Stimulated activated CD4-positive, alpha-beta T cell treated with anti-CD3 and anti-CD28 coated beads, Interleukin-15, amount 100 ng/mL, for 48 hours (primary cell): ENCODE results near the gene BET1L.
A peak's percentile ranks its signal among the peaks of the same experiment; 100 is the strongest.
"Not testable (repeated sequence)": the region's sequence is repeated elsewhere in the genome, so short reads cannot be mapped to it uniquely, and the experiment has no call there.

Experiments used
- DNase-seq, 2 donors: peaks; one replicate each; pipeline ENCODE4 v3.0.0-alpha.2; 2020; ENCODE audit warnings: low read depth in 2 of 2

BET1L gene, protein sequence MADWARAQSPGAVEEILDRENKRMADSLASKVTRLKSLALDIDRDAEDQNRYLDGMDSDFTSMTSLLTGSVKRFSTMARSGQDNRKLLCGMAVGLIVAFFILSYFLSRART

GRCh38 chr11:207208-207862 is at the start of gene BET1L, which contains the start of gene RIC8A:
Gene BET1L (minus strand): TSS chr11:207399. CDS start chr11:207321, 78 bp downstream.
Gene RIC8A (plus strand): TSS chr11:207708. CDS start chr11:208855, 1,147 bp downstream.
- DNase-seq: peak; percentile 95 to 97

- no peak for DNase-seq
These were observed 48.6 kb upstream of the BET1L start for GRCh38 chr11:255816-256215.

- DNase-seq: no peak
These were observed 48.0 kb upstream of the BET1L start for GRCh38 chr11:255176-255575.

DNA sequence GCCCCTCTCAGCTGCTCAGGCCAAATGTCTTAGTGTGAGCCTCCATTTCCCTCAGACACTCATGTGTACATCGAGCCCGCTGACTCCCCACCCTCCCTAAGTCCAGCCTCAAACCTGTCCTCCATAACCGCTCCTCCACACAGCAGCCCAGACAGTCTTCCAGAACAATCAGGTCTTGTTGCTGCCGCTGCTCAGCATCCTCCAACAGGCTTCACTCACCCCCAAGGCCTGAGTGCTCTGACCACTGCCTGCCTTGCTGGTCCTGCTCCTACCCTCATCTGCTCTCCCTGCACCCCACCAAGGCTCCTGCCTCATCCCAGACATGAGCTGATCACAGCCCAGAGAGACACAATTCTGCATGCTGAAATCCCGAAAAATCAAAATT is 46.7 kb upstream of the BET1L start:
- no peak for DNase-seq

DNA sequence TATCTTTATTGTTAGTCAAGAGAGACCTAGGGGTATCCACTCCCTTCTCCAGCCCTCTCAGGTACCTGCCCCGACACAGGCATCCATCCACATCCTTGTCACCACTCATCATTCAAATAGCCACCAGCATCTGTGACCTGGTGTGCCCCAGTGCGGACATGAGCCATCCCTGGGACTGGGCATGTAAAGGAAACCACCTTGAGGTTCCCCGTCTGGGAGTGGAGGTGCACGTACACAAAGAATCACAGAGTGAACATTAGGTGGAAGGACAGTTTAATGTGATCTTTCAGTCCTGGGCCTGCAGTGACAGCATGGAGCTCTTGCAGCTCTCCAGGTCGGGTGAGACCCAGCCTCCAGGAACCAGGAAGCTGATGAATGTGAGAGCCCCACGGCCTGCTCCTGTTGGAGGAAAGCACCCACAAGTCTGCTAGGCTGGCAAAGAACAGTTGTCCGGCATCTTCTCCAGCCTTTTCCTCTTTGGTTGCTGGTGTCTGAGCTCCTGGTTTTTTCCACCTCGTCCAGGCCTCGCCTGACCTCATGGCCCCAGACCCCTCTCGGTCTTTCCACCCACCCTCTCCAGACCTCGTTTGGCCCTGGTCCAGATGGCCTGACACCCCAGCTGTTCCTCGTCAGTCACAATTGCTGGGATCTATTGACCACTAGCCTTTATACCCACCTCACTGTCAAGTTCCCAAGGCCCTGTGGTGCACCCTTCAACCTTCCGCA is 46.1 kb upstream of the BET1L start:
- DNase-seq: no peak

- no peak for DNase-seq
These were observed 45.5 kb upstream of the BET1L start for GRCh38 chr11:252666-253065.

GRCh38 chr11:251550-251949 is 44.4 kb upstream of the BET1L start:
- DNase-seq: no peak

GRCh38 chr11:250740-251299 is 43.6 kb upstream of the BET1L start:
- peak; percentile 51 to 75 for DNase-seq

- DNase-seq: no peak
These were observed 43.1 kb upstream of the BET1L start for GRCh38 chr11:250274-250673.

DNA sequence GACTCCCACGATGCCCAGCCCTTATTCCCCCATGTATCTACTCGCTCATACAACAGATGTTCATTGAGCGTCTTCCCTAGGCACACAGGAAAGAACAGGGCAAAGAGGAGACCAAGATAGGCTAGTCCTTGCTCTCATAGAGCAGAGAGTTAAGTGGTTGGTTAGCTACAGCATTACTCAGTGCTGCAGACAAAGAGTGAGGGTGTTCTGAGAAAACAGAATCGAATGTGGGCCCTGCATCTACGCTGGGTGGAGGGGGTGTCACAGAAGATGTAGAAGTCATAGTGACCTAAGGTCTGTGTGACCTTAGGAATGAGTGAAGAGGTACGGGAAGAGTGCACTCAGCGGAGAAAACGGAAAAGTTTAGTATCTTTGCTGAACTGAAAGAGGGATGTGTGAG is 41.9 kb upstream of the BET1L start:
- DNase-seq: no peak

GRCh38 chr11:244376-244775 is 37.2 kb upstream of the BET1L start:
- DNase-seq: no peak

- DNase-seq: no peak
These were observed 34.4 kb upstream of the BET1L start for GRCh38 chr11:241634-242033.

DNA sequence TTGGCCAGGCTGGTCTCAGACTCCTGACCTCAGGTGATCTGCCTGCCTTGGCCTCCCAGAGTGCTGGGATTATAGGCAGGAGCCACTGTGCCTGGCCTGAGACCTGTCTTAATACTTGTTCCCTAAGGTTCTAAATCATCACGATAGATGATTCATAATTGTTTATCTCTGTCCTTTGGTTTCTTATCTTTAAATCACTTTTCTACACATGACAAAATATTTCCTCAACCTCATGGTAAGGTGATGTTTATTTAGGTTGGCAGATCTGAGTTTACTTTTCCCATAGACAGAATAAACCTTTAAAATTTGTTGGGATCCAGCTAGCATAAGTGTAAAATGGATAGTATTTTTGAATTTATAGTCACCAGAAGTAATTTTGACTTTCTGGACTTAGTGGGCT is 33.1 kb upstream of the BET1L start:
- DNase-seq: no peak

DNA sequence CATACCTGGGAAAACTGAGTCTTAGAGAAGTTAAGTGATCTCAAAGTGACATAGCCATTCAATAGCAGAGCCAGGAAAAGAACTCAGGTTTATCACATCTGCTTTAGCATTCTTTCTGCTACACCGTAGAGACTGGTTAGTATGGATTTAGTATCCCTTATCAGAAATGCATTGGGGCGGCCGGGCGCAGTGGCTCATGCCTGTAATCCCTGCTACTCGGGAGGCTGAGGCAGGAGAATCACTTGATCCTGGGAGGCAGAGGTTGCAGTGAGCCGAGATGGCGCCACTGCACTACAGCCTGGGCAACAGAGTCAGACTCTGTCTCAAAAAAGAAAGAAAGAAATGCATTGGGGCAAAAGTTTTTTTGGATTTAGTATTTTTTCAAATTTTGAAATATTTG is 31.1 kb upstream of the BET1L start:
- not testable (repeated sequence) for DNase-seq

GRCh38 chr11:236774-237767 is 29.9 kb upstream of the BET1L start, which contains the start of gene PSMD13:
Gene PSMD13 (plus strand): TSS chr11:236976. CDS start chr11:237050, 74 bp downstream.
- peak; percentile 86 to 91 for DNase-seq

GRCh38 chr11:235997-236773 is 29.0 kb upstream of the BET1L start, which contains the start of gene SIRT3:
Gene SIRT3 (minus strand): TSS chr11:236342. CDS start chr11:236328, 14 bp downstream.
- DNase-seq: peak; percentile 63 to 74

GRCh38 chr11:235609-235996 is 28.4 kb upstream of the BET1L start:
- peak in 1 of 2 donors; percentile 61 for DNase-seq

GRCh38 chr11:235180-235579 is 28.0 kb upstream of the BET1L start:
- no peak for DNase-seq

- no peak for DNase-seq
These were observed 25.8 kb upstream of the BET1L start for GRCh38 chr11:232783-233565.

DNA sequence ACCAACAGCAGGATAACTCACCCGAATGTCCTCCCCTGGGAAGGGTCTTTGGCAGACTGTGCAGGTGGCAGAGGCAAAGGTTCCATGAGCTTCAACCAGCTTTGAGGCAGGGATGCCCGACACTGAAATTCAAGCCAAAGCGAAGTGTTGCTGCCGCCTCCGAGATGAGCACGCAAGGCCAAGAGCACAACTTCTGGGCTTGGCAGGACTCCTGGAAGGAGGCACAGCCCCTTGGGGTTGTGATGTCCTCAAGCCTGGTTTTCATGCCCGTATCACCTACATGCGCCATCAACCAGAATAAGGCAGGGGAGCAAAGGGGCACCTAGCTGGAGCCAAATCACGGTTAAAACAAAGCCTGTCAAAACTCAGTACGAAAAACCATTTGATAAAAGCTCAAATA is 23.2 kb upstream of the BET1L start:
- no peak for DNase-seq
